H9 (cell line): ENCODE results near the gene SERINC3. TPM values are rescaled to one million over a fixed set of nuclear protein-coding genes. Genes with fewer than 3 reads are reported as not detected.
A peak's percentile ranks its signal among the peaks of the same experiment; 100 is the strongest.

ENCODE experiments used
- DNase-seq: peaks from one replicate; pipeline ENCODE4 v3.0.0-alpha.2; 2017
- H2AFZ ChIP-seq: one replicate; pipeline ENCODE4 v1.6.1; 2013; ENCODE audit warnings: mild to moderate bottlenecking, low read length, control low read depth, moderate library complexity
- H2AK5ac ChIP-seq: 2 replicates; pipeline ENCODE4 v1.6.1; 2013; ENCODE audit warnings: low read length, control low read depth, mixed read lengths; ENCODE audit not compliant: insufficient read length
- H2BK120ac ChIP-seq: one replicate; pipeline ENCODE4 v1.6.1; 2013; ENCODE audit warnings: low read depth, mild to moderate bottlenecking, low read length, control low read depth, inconsistent platforms; ENCODE audit not compliant: poor library complexity, severe bottlenecking
- H2BK12ac ChIP-seq: 2 replicates; pipeline ENCODE4 v1.6.1; 2013; ENCODE audit warnings: low read length, control low read depth, mixed read lengths, low read depth; ENCODE audit not compliant: insufficient read length
- H2BK15ac ChIP-seq: 2 replicates; pipeline ENCODE4 v1.6.1; 2013; ENCODE audit warnings: low read depth, low read length, control low read depth
- H2BK20ac ChIP-seq: one replicate; pipeline ENCODE4 v1.6.1; 2013; ENCODE audit warnings: low read depth, mild to moderate bottlenecking, low read length, control low read depth, inconsistent platforms; ENCODE audit not compliant: poor library complexity, severe bottlenecking
- H2BK5ac ChIP-seq: 2 replicates; pipeline ENCODE4 v1.6.1; 2013; ENCODE audit warnings: low read length, control low read depth, mixed read lengths; ENCODE audit not compliant: insufficient read length
- H3K14ac ChIP-seq: 2 replicates; pipeline ENCODE4 v1.6.1; 2013; ENCODE audit warnings: low read length, control low read depth; ENCODE audit not compliant: insufficient read depth
- H3K18ac ChIP-seq: 2 replicates; pipeline ENCODE4 v1.6.1; 2013; ENCODE audit warnings: low read depth, mild to moderate bottlenecking, mixed read lengths, low read length, control low read depth; ENCODE audit not compliant: insufficient read length
- H3K23ac ChIP-seq: 2 replicates; pipeline ENCODE4 v1.6.1; 2013; ENCODE audit warnings: low read length, control low read depth, mixed read lengths, low read depth; ENCODE audit not compliant: insufficient read length
- H3K23me2 ChIP-seq: 2 replicates; pipeline ENCODE4 v1.6.1; 2013; ENCODE audit warnings: low read depth, mild to moderate bottlenecking, mixed read lengths, low read length, control low read depth; ENCODE audit not compliant: insufficient read length, poor library complexity, severe bottlenecking
- H3K27ac ChIP-seq: 2 replicates; pipeline ENCODE4 v1.5.1; 2013; ENCODE audit warnings: low read length, control low read depth, mixed read lengths, low read depth; ENCODE audit not compliant: insufficient read length
- H3K27me3 ChIP-seq: 2 replicates; pipeline ENCODE4 v1.6.1; 2013; ENCODE audit warnings: low read length, control low read depth, inconsistent platforms; ENCODE audit not compliant: insufficient read depth
- H3K4ac ChIP-seq: 2 replicates; pipeline ENCODE4 v1.6.1; 2013; ENCODE audit warnings: low read depth, mild to moderate bottlenecking, control low read depth, inconsistent platforms, low read length, moderate library complexity
- H3K4me1 ChIP-seq: 2 replicates; pipeline ENCODE4 v1.6.1; 2013; ENCODE audit warnings: low read length, control low read depth, inconsistent platforms; ENCODE audit not compliant: insufficient read depth
- H3K4me2 ChIP-seq: 2 replicates; pipeline ENCODE4 v1.6.1; 2013; ENCODE audit warnings: low read length, control low read depth, mixed read lengths; ENCODE audit not compliant: insufficient read length, insufficient read depth
- H3K56ac ChIP-seq: 2 replicates; pipeline ENCODE4 v1.6.1; 2013; ENCODE audit warnings: low read depth, mild to moderate bottlenecking, mixed read lengths, low read length, control low read depth; ENCODE audit not compliant: insufficient read length
- H3K79me1 ChIP-seq: 2 replicates; pipeline ENCODE4 v1.6.1; 2013; ENCODE audit warnings: low read depth, mild to moderate bottlenecking, moderate library complexity, low read length, control low read depth, inconsistent platforms; ENCODE audit not compliant: insufficient read depth, poor library complexity, severe bottlenecking
- H3K79me2 ChIP-seq: 2 replicates; pipeline ENCODE4 v1.6.1; 2013; ENCODE audit warnings: low read length, control low read depth, inconsistent platforms; ENCODE audit not compliant: insufficient read depth
- H3K9ac ChIP-seq: 2 replicates; pipeline ENCODE4 v1.6.1; 2013; ENCODE audit warnings: low read length, control low read depth, mixed read lengths; ENCODE audit not compliant: insufficient read length; ENCODE audit errors: extremely low read depth
- H3K9me3 ChIP-seq: one replicate; pipeline ENCODE4 v1.6.1; 2013; ENCODE audit warnings: low read depth, low read length, inconsistent platforms; ENCODE audit not compliant: control insufficient read depth
- H3T11ph ChIP-seq: one replicate; pipeline ENCODE4 v1.6.1; 2013; ENCODE audit warnings: mild to moderate bottlenecking, low read length, control low read depth, inconsistent platforms
- H4K20me1 ChIP-seq: one replicate; pipeline ENCODE4 v1.6.1; 2013; ENCODE audit not compliant: control insufficient read depth, insufficient read length, insufficient read depth
- H4K5ac ChIP-seq: 2 replicates; pipeline ENCODE4 v1.6.1; 2013; ENCODE audit warnings: low read depth, mild to moderate bottlenecking, mixed read lengths, low read length, control low read depth; ENCODE audit not compliant: insufficient read length
- H4K8ac ChIP-seq: replicated peaks from 2 replicates; pipeline ENCODE4 v1.6.1; 2013; ENCODE audit warnings: low read length, control low read depth, mixed read lengths, low read depth; ENCODE audit not compliant: insufficient read length
- H4K91ac ChIP-seq: 2 replicates; pipeline ENCODE4 v1.6.1; 2013; ENCODE audit warnings: low read depth, mild to moderate bottlenecking, moderate library complexity, mixed read lengths, low read length, control low read depth; ENCODE audit not compliant: insufficient read length
- H3K27ac Mint-ChIP-seq, 3 experiments: 2 replicates in 2 of 3; 3 replicates in 1 of 3; pipeline ENCODE4 v1.8.0; 2020 to 2021; ENCODE audit warnings: mixed read lengths in 3 of 3, mild to moderate bottlenecking in 1 of 3, moderate library complexity in 1 of 3
- H3K27me3 Mint-ChIP-seq: 2 replicates; pipeline ENCODE4 v1.8.0; 2021; ENCODE audit warnings: low read depth, mild to moderate bottlenecking, moderate library complexity, mixed read lengths
- H3K36me3 Mint-ChIP-seq, 3 experiments: 2 replicates in 2 of 3; 3 replicates in 1 of 3; pipeline ENCODE4 v1.8.0; 2020 to 2021; ENCODE audit warnings: low read depth in 3 of 3, mixed read lengths in 3 of 3; ENCODE audit not compliant: insufficient read depth in 1 of 3
- H3K4me1 Mint-ChIP-seq, 2 experiments: 2 replicates each; pipeline ENCODE4 v1.8.0; 2020; ENCODE audit warnings: mixed read lengths in 2 of 2
- H3K4me3 Mint-ChIP-seq, 2 experiments: 2 replicates in 1 of 2; 3 replicates in 1 of 2; pipeline ENCODE4 v1.8.0; 2020 to 2021; ENCODE audit warnings: mild to moderate bottlenecking in 2 of 2, mixed read lengths in 2 of 2, moderate library complexity in 1 of 2
- H3K9me3 Mint-ChIP-seq, 2 experiments: 2 replicates in 1 of 2; 3 replicates in 1 of 2; pipeline ENCODE4 v1.8.0; 2020; ENCODE audit warnings: mild to moderate bottlenecking in 2 of 2, mixed read lengths in 2 of 2, moderate library complexity in 1 of 2
- WGBS: extraction: QIAGEN DNeasy Blood & Tissue Kit; methylation state at CpG from one replicate; pipeline ENCODE4 v1.1.7; 2013; ENCODE audit warnings: missing lambda C conversion rate, low lambda C conversion rate, mixed read lengths; ENCODE audit not compliant: insufficient read length; ENCODE audit errors: extremely low coverage; 5-methylcytosine and 5-hydroxymethylcytosine counted together
- total RNA-seq: library from RNA; stranded (reverse); gene quantifications from 2 replicates; pipeline ENCODE4 v1.2.1, GENCODE V29; 2021
- TF ChIP-seq, protein P1 (sequence below): fragments of 200-600 bp; sonication (generic); conservative IDR thresholded peaks from 3 replicates; pipeline ENCODE4 v1.8.0; 2021; ENCODE audit warnings: antibody characterized with exemption, mild to moderate bottlenecking

SERINC3 gene
- total RNA-seq, 1 experiment from 2014 or later, result 41.5 TPM

DNA sequence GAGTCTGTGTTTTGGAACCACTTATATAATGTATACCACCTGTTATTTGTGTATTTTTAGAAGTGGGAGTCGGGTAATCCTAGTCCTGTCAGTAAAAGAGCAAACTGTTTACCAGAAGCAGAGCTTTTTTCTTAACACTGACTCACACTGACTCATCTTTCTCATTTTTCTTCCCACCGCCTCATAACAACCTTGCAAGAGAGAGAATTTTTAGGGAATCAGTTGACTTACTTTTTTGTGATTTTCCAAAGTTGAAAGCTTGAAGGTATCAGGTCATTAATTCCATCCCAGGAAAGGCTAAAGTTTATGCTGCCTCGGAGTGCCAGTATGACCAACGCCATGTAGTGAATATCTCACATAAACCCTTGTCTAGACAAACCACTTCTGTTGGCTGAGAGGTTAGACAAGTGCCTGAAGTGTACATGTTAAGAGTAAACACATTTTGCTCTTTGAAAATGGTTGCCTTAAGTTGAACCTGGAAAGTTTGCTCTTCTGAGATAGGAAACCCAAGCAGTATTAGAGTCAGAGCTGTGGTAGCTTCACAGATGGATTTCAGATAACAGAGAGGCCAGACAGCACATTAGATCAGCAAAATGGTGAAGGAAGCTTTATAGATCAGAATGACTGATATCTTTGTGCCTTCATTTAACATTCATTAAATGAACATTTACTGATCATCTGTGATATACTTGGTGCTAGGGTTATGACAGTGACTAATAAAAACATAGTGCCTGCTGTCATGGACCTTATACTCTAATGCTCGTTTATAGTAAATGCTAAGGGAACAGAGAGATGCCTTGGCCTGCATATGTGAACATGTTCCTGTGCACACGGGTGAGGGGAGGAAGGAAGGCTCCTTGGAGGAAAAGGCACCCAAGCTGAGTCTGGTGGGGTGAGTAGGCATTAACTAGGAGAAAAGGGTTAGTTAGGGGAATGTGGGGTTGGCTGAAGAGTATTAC, 31.4 kb upstream of the SERINC3 start:
- WGBS, result no CpG with 5 or more reads among the region's 6 CpGs
- H3K9ac ChIP-seq, result no peak overlapping the region

More for the DNA sequence above, 31.4 kb upstream of the SERINC3 start:
- H3K4ac ChIP-seq, result no peak overlapping the region
- no peak overlapping the region for H4K5ac ChIP-seq
- no peaks in the 10 kb centered on the region for H3K27me3 ChIP-seq
- no peak overlapping the region for H2BK120ac ChIP-seq
- H2AK5ac ChIP-seq, result no peak overlapping the region
- no peak overlapping the region for H3T11ph ChIP-seq
- H2AFZ ChIP-seq, result no peak overlapping the region
- H3K36me3 Mint-ChIP-seq, result no peaks in the 10 kb centered on the region
- no peak overlapping the region for H2BK20ac ChIP-seq
- H3K27ac Mint-ChIP-seq, result peak overlapping the region in 1 of 3 experiments; percentile 21; a peak in 2 of 7 replicates
- no peak overlapping the region for H3K27ac ChIP-seq
- TF ChIP-seq, protein P1, sequence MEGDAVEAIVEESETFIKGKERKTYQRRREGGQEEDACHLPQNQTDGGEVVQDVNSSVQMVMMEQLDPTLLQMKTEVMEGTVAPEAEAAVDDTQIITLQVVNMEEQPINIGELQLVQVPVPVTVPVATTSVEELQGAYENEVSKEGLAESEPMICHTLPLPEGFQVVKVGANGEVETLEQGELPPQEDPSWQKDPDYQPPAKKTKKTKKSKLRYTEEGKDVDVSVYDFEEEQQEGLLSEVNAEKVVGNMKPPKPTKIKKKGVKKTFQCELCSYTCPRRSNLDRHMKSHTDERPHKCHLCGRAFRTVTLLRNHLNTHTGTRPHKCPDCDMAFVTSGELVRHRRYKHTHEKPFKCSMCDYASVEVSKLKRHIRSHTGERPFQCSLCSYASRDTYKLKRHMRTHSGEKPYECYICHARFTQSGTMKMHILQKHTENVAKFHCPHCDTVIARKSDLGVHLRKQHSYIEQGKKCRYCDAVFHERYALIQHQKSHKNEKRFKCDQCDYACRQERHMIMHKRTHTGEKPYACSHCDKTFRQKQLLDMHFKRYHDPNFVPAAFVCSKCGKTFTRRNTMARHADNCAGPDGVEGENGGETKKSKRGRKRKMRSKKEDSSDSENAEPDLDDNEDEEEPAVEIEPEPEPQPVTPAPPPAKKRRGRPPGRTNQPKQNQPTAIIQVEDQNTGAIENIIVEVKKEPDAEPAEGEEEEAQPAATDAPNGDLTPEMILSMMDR, result no peak
- no peak overlapping the region for H2BK5ac ChIP-seq
- no peak overlapping the region for H3K4me3 Mint-ChIP-seq
- H3K23ac ChIP-seq, result no peak overlapping the region
- no peak overlapping the region for H2BK15ac ChIP-seq
- H3K4me2 ChIP-seq, result no peak overlapping the region
- H3K27me3 Mint-ChIP-seq, result no peaks in the 10 kb centered on the region; the same call in 1 of the 2 replicates
- H4K91ac ChIP-seq, result no peak overlapping the region
- no peaks in the 10 kb centered on the region for H3K9me3 ChIP-seq
- H3K18ac ChIP-seq, result no peak overlapping the region
- H3K79me2 ChIP-seq, result 0 out of 2 replicates have a peak, but pooled peaks cover 3% of the 10 kb centered on the region
- H4K20me1 ChIP-seq, result no peaks in the 10 kb centered on the region
- H3K14ac ChIP-seq, result no peak overlapping the region
- no peaks in the 10 kb centered on the region for H3K9me3 Mint-ChIP-seq
- H3K4me1 Mint-ChIP-seq, result peaks cover 0 to 3% of the 10 kb centered on the region in 2 experiments; a peak in 1 of 4 replicates
- no peak overlapping the region for H3K56ac ChIP-seq
- no peaks in the 10 kb centered on the region for H3K79me1 ChIP-seq
- no peaks in the 10 kb centered on the region for H3K23me2 ChIP-seq
- H3K4me1 ChIP-seq, result no peaks in the 10 kb centered on the region
- H4K8ac ChIP-seq, result no peak overlapping the region
- no peak overlapping the region for H2BK12ac ChIP-seq
- no peak for DNase-seq
